SJCRH30 (cell line): Measurements from ENCODE around the gene F8A2. TPM values are rescaled to one million over a fixed set of nuclear protein-coding genes. Genes with fewer than 3 reads are reported as not detected.
"Not testable (repeated sequence)": the region's sequence is repeated elsewhere in the genome, so short reads cannot be mapped to it uniquely, and the experiment has no call there.

Experiments used
- DNase-seq, 2 experiments: peaks; one replicate each; pipeline ENCODE4 v3.0.0-alpha.2; 2015 to 2020
- H3K27ac ChIP-seq: fragments of 250-450 bp; sonication (Bioruptor Pico); 2 replicates; pipeline ENCODE4 v1.5.1; 2020; ENCODE audit warnings: mild to moderate bottlenecking, moderate library complexity
- H3K27me3 ChIP-seq: fragments of 250-450 bp; sonication (Bioruptor Pico); 2 replicates; pipeline ENCODE4 v1.5.1; 2020; ENCODE audit warnings: mild to moderate bottlenecking, moderate library complexity
- H3K36me3 ChIP-seq: fragments of 250-450 bp; sonication (Bioruptor Pico); 2 replicates; pipeline ENCODE4 v1.5.1; 2020; ENCODE audit warnings: mild to moderate bottlenecking, moderate library complexity
- H3K4me1 ChIP-seq: fragments of 250-450 bp; sonication (Bioruptor Pico); 2 replicates; pipeline ENCODE4 v1.5.1; 2020; ENCODE audit warnings: mild to moderate bottlenecking, moderate library complexity
- H3K4me3 ChIP-seq: fragments of 250-450 bp; sonication (Bioruptor Pico); 2 replicates; pipeline ENCODE4 v1.5.1; 2020; ENCODE audit warnings: mild to moderate bottlenecking, moderate library complexity
- H3K9me3 ChIP-seq: fragments of 250-450 bp; sonication (Bioruptor Pico); replicated peaks from 2 replicates; pipeline ENCODE4 v1.5.1; 2020; ENCODE audit warnings: mild to moderate bottlenecking, moderate library complexity
- total RNA-seq: library from RNA; depleted of rRNA; stranded (reverse); fragments of >200 nt; shearing (Covaris generic); gene quantifications from 2 replicates; pipeline ENCODE4 v1.2.3, GENCODE V29; 2014; rRNA removed

Gene F8A2
- total RNA-seq = not detected in 2 replicates

DNA sequence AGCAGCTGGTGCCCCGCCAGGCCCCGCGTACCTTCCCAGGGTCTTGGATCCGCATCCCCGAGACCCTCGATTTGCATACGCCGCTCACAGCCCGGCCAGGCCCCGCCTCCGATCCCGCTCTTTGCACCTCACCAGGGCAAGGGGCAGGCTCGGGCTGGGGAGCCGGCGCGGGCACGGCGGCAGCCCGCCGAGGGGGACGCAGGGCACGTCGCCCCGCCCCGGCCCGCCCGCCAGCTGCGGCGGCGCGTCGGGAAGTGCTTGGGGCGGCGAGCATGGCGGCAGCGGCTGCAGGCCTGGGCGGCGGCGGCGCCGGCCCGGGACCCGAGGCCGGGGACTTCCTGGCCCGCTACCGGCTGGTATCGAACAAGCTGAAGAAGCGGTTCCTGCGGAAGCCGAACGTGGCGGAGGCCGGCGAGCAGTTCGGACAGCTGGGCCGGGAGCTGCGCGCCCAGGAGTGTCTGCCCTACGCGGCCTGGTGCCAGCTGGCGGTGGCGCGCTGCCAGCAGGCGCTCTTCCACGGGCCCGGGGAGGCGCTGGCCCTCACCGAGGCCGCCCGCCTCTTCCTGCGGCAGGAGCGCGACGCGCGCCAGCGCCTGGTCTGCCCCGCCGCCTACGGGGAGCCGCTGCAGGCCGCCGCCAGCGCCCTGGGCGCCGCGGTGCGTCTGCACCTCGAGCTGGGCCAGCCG lies at the start of gene F8A2:
Gene F8A2, plus strand, starts transcription at position 253 of the 686 bp plus-strand sequence. Its CDS starts 20 bp downstream, at position 273.
- H3K36me3 ChIP-seq, H3K27me3 ChIP-seq, H3K27ac ChIP-seq, H3K4me3 ChIP-seq, H3K4me1 ChIP-seq, H3K9me3 ChIP-seq, DNase-seq: not testable (repeated sequence)

DNA sequence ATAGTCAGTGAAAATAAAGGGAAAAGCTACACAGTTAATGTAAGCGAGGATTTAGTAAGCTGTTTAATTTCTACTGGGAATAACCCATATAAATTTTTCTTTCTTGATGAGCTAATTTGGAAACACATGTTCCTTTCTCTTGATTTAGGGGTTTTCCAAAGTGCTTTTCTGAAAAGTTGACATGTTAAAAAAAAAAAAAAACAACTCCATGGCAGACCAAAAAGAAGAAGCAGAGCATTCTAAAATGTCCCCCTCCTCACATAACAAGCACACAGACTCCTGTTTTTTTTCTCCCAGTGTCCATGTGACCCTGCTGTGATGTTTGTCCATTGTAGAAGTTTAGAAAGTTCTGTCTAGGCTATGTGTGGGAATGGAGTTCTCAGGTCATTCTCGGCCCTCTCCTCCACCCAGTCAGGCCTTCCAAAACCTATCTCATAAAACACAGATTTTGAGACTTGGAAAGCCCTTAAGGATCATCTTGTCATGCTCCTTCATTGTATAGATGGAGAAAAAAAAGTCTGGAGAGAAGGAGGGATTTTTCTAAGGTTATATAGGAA lies 48.3 kb upstream of the F8A2 start:
- Histone ChIP-seq H3K4me1 (no peaks in the 10 kb centered on the region), H3K9me3 (no peaks in the 10 kb centered on the region), H3K27ac (no peak overlapping the region), H3K36me3 (no peaks in the 10 kb centered on the region), H3K27me3 (no peaks in the 10 kb centered on the region), H3K4me3 (no peak overlapping the region)
- DNase-seq = no peak

DNA sequence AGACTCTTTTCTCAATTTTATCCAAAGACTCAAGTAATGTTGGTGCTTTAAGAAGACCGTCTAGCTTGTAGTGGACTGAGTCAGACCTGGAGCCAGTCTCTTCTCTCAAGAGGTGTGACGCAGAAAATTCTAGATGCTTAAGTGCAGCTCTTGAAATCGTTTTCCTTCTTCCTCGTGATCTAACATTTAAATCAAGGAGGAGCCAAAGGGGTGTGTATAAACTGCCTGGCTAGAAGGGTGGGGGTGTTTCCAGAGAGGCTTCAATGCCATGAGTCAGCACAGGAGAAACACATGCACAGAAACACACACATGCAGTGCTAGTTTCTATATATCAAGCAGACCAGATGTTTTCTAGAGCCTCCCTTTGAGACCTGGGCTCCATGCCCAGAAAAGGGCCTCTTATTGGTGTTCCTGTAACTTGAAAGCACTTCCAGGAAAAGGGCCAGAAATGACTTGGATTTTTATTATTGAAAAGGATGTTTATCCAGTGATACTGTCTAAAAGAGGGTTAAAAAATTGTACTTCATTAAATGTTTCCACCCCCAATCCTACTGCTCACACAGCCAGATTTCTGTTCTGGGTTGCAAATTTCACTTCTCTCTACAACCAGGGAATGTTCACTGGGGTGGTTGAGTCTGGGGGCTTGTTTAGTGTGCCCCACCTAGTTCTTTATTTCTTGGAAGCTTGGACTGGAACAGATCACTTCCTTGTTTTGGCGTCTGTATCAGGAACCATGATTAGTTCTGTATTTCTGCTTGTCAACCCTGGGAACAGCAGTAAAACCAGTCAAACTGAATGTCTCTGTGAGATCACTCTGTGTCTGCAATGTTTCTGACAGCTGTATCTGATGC lies 47.2 kb upstream of the F8A2 start, which contains the start of gene CLIC2:
Gene CLIC2, minus strand, starts transcription at position 129 of the 851 bp plus-strand sequence. CDS start 187 bp downstream, outside the sequence.
- Histone ChIP-seq H3K27ac (no peak within 1 kb of the TSS), H3K9me3 (no peaks in the 10 kb centered on the region), H3K4me3 (no peak within 1 kb of the TSS), H3K4me1 (no peaks in the 10 kb centered on the region), H3K36me3 (no peaks in the 10 kb centered on the region), H3K27me3 (no peaks in the 10 kb centered on the region)
- peak in 1 of 2 experiments; percentile 0 for DNase-seq

DNA sequence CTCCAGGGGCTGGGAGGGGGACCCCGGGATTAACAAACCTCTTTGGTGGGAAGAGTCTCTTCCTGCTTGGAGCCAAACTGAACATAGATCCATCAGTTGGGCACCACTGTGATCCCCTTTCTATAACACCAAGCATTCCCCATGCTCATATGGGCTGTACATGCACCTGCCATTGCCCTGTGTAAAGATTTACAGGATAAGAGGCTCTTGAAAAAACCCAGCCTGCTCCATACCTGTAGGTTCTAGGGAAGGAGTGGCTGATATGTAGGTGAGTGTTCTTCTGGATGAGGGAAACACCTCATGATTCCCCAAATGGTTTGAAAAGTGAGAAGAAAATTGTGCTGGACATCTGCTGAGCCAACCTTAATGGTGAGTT lies 46.6 kb upstream of the F8A2 start:
- DNase-seq, H3K36me3 ChIP-seq, H3K4me3 ChIP-seq, H3K9me3 ChIP-seq, H3K27me3 ChIP-seq, H3K4me1 ChIP-seq, H3K27ac ChIP-seq: not testable (repeated sequence)

DNA sequence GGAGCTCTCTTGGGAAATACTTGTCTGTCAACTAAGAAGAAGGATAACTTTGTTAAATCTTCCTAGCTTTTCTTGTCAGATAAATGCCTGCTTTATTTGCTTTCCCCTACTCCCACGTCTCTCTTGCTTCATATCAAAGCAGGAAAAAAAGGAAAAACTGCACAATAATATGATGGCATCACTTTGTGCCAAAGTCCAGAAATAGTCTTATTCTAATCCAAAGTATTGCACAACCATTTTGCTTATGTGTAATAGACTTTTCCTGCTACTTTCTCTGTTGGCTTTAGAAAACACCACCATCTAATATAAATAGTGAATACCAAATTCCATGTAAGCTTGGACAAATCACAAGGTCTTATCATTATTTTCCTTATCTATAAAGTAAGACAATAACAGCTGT lies 36.2 kb upstream of the F8A2 start:
- H3K9me3 ChIP-seq, DNase-seq, H3K4me3 ChIP-seq, H3K4me1 ChIP-seq, H3K27me3 ChIP-seq, H3K36me3 ChIP-seq, H3K27ac ChIP-seq: not testable (repeated sequence)

DNA sequence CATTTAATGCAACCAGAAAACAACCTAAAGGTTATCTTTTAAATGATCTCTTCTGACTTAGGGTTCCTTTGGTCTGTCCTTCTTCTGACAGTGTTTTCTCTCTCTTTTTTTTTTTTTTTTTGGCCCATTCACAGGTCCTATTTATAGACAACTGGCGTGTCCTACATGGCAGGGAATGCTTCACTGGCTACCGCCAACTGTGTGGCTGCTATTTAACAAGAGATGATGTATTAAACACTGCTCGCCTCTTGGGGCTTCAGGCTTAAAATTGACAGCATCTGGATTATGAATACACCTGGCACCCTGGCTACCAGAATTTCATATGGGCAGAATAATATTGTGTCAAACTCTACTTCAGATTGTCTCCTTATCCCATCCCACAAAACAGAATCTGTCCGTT lies 32.4 kb upstream of the F8A2 start:
- not testable (repeated sequence) for DNase-seq, H3K36me3 ChIP-seq, H3K27me3 ChIP-seq, H3K27ac ChIP-seq, H3K4me1 ChIP-seq, H3K4me3 ChIP-seq, H3K9me3 ChIP-seq

DNA sequence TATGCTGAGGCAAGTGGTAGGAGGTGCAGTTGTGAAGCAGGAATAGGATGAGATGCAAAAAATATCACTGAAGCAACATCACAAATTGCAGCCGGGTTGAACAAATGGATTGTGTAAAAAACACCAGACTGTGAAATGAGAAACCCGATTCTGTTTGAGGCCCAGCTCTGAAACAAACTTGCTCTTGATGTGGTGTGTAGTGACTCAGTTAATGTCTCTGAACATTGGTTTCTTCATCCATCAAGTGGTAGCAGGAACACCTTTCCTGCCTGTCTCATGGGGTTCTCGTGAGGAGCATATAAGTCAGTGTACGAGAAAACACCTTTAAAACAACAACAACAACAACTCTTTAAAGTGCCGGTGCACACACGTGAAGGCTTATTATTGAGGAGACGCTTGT lies 18.2 kb upstream of the F8A2 start:
- H3K27me3 ChIP-seq, H3K36me3 ChIP-seq: not testable (repeated sequence)

DNA sequence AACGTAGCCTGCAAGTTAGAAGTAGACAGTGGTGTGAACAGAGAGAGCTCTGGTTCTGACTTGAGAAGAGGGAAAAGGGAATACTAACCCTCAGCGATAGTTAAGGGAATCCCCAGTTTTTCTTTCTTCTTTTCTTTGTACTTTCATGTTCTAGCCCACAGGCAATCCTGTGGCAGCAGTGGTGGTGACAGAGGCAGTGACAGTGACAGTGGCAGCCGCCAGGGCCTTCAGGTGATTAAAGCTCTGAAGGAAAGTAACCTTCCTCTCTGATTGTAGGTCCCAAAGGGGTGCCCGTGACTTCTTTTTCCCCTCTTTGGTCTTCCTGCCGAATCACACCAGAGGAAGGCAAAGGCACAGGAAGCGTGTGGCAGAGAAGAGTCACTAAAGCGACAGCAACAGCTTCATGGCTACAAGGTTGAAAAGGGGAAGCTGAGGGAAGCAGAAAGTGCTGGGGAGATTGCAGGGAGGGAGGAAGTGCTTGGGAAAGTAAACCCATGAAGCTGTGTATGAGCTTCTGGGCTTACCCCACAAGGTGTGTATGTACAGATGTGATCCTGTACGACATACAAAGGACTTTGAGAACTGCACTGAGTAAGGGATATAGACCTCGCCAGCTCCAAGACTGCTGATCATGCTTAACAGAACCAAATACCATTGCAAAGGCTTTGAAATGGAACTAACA lies 8.0 kb upstream of the F8A2 start:
- not testable (repeated sequence) for H3K36me3 ChIP-seq, H3K27me3 ChIP-seq, H3K9me3 ChIP-seq, H3K4me1 ChIP-seq, H3K27ac ChIP-seq, H3K4me3 ChIP-seq, DNase-seq

More for the DNA sequence above, 18.2 kb upstream of the F8A2 start:
- not testable (repeated sequence) for H3K4me1 ChIP-seq, H3K27ac ChIP-seq, H3K4me3 ChIP-seq, H3K9me3 ChIP-seq, DNase-seq

DNA sequence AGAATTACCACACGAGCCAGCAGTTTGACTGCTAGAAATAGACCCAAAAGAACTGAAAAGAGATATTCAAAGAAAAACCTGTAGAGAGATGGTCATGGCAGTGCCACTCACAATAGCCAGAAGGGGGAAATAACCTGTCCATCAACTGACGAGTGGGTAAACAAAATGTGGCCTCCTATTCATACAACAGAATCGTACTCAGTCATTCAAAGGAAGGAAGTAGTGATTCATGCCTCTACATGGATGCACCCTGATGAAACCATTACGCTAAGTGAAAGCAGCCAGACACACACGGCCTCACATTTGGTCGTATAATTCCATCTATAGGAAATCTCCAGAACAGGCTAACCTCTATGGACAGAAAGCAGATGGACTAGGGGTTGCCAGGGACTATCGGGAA lies 2.1 kb upstream of the F8A2 start:
- not testable (repeated sequence) for H3K9me3 ChIP-seq

DNA sequence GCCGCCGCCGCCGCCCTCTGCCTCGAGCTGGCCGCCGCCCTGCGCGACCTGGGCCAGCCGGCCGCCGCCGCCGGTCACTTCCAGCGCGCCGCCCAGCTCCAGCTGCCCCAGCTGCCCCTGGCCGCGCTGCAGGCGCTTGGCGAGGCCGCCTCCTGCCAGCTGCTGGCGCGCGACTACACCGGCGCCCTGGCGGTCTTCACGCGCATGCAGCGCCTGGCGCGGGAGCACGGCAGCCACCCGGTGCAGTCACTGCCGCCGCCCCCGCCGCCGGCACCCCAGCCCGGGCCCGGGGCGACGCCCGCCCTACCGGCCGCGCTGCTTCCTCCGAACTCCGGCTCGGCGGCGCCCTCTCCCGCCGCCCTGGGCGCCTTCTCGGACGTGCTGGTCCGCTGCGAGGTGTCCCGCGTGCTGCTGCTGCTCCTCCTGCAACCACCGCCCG lies 653 bp downstream of the F8A2 start:
- H3K4me3 ChIP-seq, H3K36me3 ChIP-seq, DNase-seq, H3K4me1 ChIP-seq, H3K27me3 ChIP-seq, H3K9me3 ChIP-seq, H3K27ac ChIP-seq: not testable (repeated sequence)

More for the DNA sequence above, 2.1 kb upstream of the F8A2 start:
- H3K27ac ChIP-seq, H3K4me1 ChIP-seq, DNase-seq, H3K27me3 ChIP-seq, H3K36me3 ChIP-seq, H3K4me3 ChIP-seq: not testable (repeated sequence)

DNA sequence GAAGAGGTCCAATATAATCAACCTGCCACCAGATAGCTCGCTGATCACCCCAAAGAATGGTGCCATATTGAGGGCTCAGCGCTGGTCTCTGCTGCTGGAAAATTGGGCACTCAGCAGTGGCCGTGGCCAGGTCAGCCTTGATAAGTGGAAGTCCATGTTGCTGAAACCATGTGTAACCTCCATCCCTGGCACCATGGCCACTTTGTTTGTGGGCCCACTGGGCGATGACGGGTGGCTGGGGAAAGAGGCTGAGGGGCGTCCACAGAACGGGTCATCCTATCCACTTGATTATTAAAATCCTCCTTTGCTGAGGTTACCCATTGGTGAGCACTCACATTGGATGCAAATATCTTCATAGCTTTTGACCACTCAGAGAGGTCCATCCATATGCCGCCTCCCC lies 7.7 kb downstream of the F8A2 start:
- no peaks in the 10 kb centered on the region for H3K9me3 ChIP-seq
- no peaks in the 10 kb centered on the region for H3K4me1 ChIP-seq
- DNase-seq = no peak
- no peak overlapping the region for H3K27ac ChIP-seq
- H3K27me3 ChIP-seq = no peaks in the 10 kb centered on the region
- H3K36me3 ChIP-seq = no peaks in the 10 kb centered on the region
- H3K4me3 ChIP-seq = no peak overlapping the region

DNA sequence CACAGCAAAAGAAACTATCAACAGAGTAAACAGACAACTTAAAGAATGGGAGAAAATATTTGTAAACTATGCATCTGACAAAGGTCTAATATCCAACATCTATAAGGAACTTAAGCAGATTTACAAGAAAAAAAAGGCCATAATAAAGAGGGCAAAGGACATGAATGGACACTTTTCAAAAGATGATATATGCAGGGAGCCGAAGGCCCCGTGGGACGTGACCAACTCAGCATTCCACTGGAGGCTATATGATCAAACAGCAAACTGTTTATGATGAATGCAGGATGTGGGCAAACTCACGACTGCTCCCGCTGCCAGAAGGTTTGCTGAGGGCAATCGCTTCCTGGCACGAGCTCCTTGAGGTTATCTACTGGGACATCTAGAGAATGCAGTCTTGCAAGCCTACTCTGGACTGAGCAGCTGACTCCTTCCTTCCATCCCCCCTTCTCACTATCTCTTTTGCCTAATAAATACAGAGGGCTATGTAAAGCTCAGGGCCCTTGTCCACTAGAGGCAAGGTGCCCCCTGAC lies 12.9 kb downstream of the F8A2 start:
- H3K27ac ChIP-seq, H3K27me3 ChIP-seq, H3K4me1 ChIP-seq, H3K9me3 ChIP-seq, H3K36me3 ChIP-seq, H3K4me3 ChIP-seq, DNase-seq: not testable (repeated sequence)

DNA sequence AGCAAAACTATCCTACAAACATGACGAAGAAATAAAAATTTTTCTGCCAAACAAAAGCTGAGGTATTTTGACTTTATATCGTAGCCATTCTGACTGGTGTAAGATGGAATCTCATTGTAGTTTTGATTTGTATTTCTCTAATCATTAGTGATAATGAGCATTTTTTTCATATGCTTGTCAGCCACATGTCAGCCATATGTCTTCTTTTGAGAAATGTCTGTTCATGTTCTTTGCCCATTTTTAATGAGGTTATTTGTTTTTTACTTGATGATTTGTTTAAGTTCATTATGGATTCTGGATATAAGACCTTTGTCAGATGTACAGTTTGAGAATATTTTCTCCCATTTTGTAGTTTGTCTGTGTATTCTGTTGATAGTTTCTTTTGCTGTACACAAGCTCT lies 24.5 kb downstream of the F8A2 start:
- no peaks in the 10 kb centered on the region for H3K9me3 ChIP-seq
- H3K36me3 ChIP-seq = no peaks in the 10 kb centered on the region
- no peak overlapping the region for H3K27ac ChIP-seq
- H3K27me3 ChIP-seq = no peaks in the 10 kb centered on the region
- H3K4me1 ChIP-seq = no peaks in the 10 kb centered on the region
- no peak for DNase-seq
- no peak overlapping the region for H3K4me3 ChIP-seq

DNA sequence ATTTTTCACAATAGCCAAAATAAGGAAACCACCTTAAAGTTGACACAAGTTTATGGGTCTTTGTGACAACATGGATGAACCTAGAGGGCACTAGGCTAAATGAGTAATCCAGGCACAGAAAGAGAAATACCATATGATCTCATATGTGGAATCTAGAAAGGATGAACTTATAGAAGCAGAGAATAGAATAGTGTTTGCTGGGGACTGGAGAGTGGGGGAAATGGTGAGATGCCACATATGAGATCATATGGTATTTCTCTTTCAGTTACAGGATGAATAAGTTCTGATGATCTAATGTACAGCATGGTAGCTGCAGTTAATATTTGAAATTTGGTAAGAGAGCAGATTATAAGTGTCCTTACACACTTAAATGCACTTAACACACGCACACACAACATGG lies 35.9 kb downstream of the F8A2 start:
- H3K4me3 ChIP-seq = no peak overlapping the region
- H3K27ac ChIP-seq = no peak overlapping the region
- no peaks in the 10 kb centered on the region for H3K27me3 ChIP-seq

More for the DNA sequence above, 35.9 kb downstream of the F8A2 start:
- no peaks in the 10 kb centered on the region for H3K4me1 ChIP-seq
- no peaks in the 10 kb centered on the region for H3K9me3 ChIP-seq
- no peaks in the 10 kb centered on the region for H3K36me3 ChIP-seq
- DNase-seq = no peak
